DMS53 treated with DMSO at 0.1 percent for 48 hours (cell line): ENCODE measurements around the gene SYP.
"Not testable (repeated sequence)": the region's sequence is repeated elsewhere in the genome, so short reads cannot be mapped to it uniquely, and the experiment has no call there.

Experiments used
- DNase-seq: peaks from one replicate; lab custom pipeline; 2025; ENCODE audit not compliant: unreplicated experiment; lab: John Stamatoyannopoulos, UW

Gene SYP

DNA sequence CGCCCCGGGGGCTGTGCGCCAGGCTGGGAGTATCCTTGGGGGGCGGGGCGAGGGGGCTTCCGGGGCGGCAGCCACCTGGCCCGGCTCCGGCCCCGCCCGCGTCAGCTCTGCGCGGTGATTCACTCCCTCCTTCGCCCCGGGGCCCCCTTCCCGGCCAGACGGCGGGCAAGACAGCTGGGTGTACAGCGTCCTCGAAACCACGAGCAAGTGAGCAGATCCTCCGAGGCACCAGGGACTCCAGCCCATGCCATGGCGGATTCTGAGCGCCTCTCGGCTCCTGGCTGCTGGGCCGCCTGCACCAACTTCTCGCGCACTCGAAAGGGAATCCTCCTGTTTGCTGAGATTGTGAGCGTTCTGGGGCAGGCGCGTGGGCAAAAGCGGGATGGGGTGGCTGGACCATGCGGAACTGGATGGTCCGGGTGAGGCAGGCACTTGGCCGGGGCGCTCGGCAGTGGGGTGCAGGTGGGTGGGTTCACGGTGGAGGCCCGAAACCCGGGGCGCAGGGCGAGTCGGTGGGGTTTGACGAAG lies 28.2 kb downstream of the SYP start, which contains the start of gene PLP2:
TSS of gene PLP2 (plus strand) at position 147 of the 528 bp plus-strand sequence. CDS start at position 250, 103 bp downstream.
- no peak for DNase-seq

DNA sequence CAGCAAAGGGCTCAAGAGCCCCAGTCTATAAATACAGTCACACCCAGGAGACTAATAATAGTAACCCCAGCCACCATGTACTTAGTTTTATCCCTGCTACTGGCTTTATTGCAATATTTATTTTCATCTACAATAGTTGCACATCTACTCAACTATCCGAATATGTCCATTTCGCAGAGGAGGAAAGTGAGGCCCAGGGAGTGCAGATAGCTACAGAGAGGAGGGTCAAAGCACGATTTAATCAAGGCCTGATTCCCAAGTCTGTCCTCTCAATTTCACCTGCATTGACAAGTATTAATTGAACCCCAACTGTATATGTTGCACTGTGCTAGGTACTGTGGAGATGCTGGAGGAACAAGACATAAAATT lies 32.3 kb downstream of the SYP start:
- DNase-seq: no peak

DNA sequence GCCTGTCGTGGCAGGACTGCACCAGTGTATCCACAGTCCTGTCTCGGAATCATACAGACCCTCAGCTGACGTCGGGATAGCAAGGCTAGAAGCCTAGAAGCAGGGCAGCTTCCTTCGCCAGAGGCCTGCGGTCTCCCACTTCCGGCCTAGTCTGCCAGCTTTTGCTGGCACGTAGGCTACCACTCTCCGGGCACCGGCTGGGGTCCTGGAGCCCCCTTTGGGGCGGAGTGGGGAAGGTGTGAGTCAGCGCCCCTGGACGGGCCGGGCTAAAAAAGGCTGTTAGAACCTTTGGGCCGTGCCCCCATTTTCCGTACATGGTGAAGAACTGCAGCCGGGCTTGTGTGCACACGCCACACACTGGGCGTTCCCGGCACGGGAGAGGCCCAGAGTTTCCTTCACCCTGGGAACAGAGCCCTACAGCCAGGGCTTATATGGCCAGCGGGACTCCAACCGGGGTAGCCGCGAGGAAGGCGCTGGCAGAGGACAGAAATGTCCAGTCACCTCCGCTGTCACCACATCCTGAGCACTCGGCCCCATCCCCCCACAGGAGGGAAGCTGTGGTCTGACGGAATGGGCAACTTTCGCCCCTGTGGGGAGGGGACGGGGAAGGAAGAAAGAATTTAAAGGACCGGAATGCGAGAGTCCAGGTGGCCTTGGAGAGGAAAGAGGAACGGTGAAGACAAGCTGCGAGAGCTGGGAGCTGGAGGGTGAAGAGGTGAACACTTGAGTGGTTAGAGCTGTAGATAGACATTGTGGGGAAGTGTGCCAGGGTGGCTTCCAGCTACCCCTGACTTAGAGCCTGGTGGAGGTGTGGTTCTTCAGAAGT lies 32.9 kb downstream of the SYP start:
- peak; percentile 74 for DNase-seq

DNA sequence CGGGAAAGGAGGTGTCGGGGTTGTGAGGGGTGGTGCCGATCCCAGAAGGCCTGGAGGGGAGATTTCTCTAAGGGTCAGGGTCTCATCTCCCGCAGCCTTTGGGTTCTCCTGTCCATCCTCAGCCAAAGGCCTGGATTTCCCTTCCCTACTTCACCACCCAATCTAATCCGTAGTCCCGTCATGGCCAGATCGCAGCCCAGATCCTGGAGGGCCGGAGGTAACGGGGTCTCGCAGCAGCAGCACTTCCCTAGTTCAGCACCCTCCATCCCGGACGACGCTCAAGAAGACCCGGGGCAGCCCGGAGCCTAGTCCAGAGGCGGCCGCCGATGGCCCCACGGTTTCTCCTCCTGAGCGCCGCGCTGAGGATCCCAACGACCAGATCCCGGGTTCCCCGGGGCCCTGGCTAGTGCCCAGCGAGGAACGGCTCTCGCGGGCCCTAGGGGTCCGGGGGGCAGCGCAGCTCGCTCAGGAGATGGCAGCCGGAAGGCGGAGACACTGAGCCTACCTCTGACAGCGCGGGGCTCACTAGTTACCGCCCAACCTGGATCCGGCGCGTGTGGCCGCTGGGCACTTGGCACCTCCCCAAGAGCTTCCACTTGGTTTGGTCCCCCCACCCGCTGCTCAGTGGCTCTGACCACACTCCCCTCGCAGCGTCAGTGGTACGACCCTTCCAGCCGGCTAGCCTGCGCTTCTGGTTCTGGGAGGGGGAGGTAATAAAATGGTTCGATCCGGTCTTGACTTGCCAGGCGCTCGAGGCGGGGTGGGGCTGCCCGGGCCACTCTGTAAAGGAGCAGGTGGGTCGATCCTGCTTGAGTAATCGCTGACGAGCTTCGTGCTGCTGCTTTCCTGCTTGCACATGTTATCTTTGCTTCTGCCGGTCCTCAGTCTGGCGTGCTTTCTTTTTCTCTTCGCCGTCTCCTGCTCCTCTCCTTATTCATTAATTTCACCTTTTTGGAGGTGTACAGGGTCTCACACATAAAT lies 33.8 kb downstream of the SYP start:
- peak; percentile 94 for DNase-seq

DNA sequence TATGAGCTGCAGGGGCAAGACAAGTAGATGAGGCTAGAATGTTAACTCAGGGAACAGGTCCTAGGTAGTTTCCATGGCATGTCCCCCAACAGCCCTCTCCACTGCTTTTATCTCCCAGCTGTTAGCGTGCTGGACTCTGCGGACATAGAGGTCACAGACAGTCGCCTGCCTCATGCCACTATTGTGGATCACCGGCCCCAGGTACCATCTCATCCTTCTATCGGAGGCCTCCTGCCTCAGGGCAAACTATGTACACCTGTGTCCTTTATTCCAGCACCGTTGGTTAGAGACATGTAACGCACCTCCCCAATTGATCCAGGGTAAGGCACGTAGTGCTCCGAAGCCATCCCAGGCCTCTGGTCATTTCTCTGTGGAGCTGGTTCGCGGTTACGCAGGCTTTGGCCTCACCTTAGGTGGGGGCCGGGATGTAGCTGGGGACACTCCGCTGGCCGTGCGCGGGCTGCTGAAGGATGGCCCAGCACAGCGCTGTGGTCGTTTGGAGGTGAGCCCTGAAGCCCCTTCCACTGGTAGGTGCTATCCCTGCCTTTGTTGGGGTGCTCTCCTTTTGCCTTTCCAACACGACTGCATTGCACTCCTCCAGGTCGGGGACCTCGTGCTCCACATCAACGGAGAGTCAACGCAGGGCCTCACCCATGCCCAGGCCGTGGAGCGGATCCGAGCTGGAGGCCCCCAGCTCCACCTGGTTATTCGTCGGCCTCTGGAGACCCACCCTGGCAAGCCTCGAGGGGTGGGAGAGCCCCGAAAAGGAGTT lies 35.2 kb downstream of the SYP start:
- DNase-seq: no peak

DNA sequence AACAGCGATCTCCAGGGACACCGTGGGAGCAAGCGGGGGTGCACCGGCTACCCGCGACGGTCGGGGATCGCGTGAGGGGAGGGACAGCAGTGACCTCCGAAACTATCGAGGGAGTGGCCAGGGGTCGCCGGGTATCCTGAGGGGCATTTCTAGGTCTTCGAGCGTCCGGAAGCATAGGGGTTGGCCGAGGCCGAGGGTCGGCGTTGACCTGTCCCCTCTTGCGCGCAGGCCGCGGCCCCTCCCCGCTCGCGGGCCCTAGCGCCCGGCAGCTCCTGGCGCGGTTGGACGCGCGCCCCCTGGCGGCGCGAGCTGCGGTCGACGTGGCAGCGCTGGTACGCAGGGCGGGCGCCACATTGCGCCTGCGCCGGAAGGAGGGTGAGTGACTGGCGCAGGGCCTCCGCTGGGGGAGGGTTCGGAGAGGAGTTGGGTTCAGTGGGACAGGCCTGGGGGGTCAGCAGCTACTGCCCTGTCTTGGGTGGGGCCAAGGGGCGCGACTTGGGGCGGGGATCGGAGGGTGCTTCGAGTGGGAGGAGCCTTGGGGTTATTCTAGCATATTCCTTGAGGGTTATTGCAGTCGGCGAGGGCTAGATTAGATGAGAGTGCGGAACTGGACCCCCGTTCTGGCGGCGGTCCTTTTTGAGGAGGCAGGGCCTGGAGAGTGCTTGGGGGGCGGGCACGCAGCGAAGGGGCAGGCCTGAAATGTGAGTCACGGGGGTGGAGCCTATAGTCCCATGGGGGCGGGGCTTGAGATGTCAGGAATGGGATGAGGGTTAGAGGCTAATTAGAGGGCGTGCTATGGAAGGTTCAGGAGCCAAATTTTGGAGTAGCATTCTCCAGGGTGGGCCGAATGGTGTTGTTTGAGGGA lies 36.2 kb downstream of the SYP start:
- peak; percentile 44 for DNase-seq

DNA sequence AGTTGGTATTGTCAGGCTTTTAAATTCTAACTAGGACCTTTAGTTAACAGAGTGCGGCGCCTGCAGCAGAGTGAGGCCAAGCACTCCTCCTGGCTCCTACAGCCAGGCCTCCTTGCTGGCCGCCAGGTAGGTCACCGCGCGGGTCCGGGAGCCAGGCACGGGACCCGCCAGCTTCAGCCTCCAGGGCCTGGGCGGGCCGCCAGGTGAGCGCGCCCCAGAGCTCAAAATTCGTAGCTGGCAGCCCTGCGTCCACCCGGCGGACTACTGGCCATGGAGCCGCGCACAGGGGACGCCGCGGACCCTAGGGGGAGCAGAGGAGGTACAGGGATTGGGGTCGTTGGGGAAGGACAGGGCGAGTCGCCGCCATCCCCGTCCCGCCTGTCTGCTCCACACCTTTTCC lies 37.4 kb downstream of the SYP start, which contains the start of gene MAGIX:
TSS of gene MAGIX (plus strand) at position 139 of the 400 bp plus-strand sequence. CDS start at position 271, 132 bp downstream.
- no peak for DNase-seq

DNA sequence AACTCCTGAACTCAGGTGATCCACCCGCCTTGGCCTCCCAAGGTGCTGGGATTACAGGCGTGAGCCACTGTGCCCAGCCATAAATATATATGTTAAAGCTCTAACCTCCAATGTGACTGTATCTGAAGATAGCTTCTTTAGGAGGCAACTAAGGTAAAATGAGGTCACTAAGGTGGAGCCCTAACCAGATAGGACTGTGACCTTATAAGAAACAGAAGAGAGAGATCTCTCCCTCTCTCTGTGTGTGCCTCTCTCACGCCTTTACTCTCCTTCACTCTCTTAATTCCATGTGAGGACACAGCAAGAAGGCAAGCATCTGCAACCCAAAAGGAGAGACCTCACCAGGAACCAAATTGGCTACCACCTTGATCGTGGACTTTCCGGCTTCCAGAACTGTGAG lies 38.4 kb downstream of the SYP start:
- DNase-seq: no peak

DNA sequence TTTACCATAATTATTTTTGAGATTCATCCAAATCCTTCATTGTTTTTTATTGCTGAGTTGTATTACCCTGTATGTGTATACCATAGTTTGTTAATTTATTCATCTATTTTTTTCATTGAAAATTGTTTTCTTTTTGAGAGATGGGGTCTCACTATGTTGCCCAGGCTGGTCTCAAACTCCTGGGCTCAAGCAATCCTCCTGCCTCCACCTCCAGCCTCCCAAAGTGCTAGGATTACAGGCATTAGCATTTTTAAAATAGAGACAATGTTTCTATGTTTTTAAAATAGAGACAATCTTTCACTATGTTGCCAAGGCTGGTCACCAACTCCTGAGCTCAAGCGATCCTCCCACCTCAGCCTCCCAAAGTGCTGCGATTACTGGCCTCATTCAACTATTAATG lies 39.1 kb downstream of the SYP start:
- no peak for DNase-seq

DNA sequence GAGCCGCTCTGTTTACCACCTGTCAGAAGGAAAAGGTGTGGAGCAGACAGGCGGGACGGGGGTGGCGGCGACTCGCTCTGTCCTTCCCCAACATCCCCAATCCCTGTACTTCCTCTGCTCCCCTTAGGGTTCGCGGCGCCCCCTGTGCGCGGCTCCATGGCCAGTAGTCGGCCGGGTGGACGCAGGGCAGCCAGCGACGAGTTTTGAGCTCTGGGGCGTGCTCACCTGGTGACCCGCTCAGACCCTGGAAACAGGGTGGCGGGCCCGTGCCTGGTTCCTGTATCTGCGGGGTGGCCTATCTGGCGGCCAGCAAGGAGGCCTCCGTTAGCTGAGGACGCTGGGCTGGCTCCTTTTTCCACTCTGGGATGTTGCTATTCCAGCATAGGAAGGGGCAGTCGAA lies 42.8 kb downstream of the SYP start:
- DNase-seq: no peak

DNA sequence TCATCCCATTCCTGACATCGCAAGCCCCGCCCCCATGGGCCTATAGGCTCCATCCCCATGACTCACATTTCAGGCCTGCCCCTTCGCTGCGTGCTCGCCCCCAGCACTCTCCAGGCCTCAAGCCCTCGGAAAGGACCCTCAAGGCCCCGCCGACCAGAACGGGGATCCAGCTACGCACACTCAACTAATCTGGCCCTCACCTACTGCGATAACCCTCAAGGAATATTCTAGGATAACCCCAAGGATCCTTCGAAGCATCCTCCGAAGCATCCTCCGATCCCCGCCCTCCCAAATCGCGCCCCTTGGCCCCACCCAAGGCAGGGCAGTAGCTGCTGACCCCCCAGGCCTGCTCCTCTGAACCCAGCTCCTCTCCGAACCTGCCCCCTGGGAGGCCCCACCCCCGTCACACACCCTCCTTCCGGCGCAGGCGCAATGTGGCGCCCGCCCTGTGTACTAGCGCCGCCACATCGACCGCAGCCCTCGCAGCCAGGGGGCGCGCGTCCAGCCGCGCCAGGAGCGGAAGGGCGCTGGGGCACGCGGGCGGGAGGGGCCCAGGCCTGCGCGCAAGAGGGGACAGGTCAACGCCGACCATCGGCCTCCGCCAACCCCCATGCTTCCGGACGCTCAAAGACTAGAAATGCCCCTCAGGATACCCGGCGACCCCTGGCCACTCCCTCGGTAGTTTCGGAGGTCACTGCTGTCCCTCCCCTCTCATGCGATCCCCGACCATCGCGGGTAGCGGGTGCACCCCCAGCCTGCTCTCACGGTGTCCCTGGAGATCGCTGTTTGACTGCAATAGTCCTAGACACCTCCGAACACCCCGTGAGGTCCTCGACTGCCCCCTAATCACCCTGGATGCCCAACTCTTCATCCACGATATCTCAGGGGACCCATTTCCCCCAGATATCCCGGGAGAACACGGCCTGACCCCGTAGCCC lies 43.8 kb downstream of the SYP start:
- peak; percentile 68 for DNase-seq

DNA sequence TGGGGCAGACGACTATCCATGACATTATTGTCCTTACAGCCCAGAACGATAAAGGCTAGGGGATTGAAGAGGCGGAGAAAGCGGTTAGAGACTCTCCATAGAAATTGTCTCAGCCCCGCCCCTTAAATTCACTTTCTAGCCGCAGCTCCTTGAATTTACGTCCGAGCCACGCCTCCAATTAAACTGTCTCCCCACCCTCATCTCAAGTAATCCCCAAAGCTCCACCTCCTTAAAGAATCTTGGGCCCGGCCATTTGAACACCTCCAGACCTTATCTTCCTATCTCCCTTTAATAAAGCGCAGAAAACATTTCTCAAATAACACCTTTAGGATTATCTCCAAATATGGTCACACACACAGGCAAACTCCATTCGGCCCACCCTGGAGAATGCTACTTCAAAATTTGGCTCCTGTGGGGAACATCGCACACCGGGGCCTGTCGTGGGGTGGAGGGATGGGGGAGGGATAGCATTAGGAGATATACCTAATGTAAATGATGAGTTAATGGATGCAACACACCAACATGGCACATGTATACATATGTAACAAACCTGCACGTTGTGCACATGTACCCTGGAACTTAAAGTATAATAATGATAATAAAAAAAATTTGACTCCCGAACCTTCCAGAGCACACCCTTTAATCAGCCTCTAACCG lies 44.6 kb downstream of the SYP start:
- no peak for DNase-seq

DNA sequence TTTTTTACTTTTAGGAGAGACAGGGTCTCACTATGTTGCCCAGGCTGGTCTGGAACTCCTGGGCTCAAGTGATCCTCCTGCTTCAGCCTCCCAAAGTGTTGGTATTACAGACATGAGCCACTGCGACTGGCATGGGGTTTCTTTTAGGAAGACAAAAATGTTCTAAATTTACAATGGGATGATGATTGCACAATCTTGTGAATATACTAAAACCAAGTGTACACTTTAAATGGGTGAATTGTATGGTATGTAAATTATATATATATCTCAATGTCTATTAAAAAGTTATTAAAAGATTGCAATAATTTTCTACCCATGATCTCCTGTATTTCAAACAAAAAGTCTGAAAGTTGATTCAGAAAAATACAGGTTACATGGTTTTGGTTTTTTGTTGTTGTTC lies 46.5 kb downstream of the SYP start:
- no peak for DNase-seq

DNA sequence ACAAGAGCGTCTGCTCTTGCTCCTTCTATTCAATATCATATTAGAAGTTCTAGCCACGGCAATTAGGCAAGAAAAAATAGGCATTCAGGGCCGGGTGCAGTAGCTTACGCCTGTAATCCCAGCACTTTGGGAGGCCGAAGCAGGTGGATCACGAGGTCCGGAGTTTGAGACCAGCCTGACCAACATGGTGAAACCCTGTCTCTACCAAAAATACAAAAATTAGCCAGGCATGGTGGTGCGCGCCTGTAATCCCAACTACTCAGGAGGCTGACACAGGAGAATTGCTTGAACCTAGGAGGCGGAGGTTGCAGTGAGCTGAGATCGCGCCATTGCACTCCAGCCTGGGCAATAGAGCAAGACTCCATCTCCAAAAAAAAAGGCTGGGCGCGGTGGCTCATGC lies 50.7 kb downstream of the SYP start:
- not testable (repeated sequence) for DNase-seq

DNA sequence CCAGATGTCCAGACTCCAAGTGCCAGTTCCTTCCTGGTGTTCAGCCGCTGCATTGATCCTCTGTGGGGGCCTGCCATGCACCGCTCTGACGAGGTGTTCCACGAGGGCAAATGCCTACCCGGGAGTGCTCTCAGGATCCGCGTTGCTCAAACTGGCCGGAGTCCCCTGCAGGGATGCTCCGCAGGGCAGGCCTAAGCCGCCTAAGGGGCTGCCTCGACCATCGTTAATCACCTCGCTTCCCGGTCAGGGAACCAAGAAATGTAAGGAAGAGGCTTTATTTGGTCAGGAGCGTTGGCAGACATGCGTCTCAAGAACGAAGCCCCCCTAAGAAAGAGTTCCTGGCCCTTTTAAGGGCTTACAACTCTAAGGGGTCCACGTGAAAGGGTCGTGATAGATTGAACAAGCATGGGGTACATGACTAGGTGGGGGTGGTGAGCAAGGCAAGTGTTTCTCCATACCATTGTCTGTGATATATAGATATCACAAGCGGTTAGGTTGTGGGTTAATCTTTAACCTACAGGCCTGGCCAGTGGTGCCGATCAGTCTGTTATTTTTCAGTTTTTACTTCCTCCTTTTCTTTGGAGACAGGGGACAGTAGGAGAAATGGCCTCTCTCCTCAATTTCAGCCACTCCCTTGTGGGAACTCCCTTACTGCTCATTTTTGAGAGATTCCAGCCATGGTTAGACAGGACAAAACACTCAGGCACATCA lies 51.4 kb downstream of the SYP start:
- DNase-seq: peak; percentile 72

DNA sequence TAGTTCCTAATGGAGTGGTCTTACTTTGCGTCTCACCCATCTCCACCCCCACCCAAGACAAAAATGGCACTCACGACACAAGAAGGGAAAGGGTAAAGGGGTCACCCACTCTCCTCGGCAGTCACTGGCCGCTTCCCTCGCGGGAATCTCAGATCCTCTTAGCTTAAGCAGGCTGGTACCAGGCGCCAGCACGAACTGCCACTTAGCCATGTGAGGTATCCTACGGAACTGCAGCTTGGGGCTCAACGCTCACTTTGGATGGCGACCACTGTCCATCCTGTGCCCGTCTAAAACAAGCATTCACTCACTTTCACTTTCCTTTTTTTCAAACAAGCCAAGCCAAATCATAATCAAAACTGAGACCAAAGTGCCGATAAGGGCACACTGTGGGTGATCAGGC lies 52.1 kb downstream of the SYP start:
- no peak for DNase-seq

DNA sequence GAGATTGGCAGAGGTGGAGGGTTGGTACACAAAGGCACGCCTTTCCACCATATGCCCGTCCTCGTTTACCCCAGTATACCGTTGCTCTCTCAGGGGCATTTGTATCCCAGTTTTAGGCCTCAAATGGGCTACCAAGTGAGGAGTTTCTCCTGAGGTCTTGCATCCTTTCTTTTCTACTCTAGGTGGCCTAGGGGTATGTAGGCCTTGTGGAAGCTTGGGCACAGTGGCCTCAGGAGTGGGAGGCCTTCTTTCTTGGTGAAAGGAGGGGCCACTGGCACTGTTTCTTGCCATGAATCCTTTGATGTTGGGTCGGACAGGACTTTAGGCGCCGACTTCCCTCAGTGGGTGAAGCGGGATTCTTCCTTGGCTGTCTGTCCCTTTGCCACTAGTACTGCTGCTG lies 52.7 kb downstream of the SYP start:
- DNase-seq: no peak

DNA sequence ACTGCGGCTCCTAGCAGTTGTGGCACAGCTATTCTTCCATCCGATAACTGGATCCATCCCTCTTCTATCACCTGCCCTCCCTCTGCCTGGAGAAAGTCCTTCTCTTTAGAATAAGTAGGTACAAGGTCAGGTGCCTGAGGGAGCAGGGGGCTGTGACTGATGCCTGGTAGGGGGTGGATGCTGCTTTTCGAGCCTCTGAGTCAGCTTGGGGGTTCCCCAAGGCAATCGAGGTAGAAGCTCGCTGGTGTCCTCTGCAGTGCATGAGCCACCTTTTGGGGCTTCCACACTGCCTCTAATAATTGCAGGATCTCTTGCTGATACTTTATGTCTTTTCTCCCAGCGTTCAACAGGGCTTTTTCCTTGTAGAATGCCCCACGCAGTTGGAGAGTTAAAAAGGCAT lies 56.8 kb downstream of the SYP start:
- DNase-seq: not testable (repeated sequence)
